K562 (cell line): ENCODE results near the gene PARD3B. TPM values are rescaled to one million over a fixed set of nuclear protein-coding genes. Genes with fewer than 3 reads are reported as not detected.

Experiments
- CXXC5 ChIP-seq: fragments of 250-450 bp; sonication (Bioruptor Pico); IDR thresholded peaks from 2 replicates; pipeline ENCODE4 v1.8.0; 2022; ENCODE audit warnings: inconsistent platforms, mild to moderate bottlenecking, moderate library complexity
- FOXJ3 ChIP-seq: sonication (generic); formaldehyde crosslinking; IDR thresholded peaks from 2 replicates; pipeline ENCODE4 v1.4.0; 2020; ENCODE audit warnings: mild to moderate bottlenecking, missing genetic modification reagents
- HDAC1 ChIP-seq, 2 experiments: fragments of 450-650 bp; IDR thresholded peaks; 2 replicates each; pipeline ENCODE4 v1.6.1; 2016 to 2017; ENCODE audit warnings: inconsistent platforms in 1 of 2, mild to moderate bottlenecking in 1 of 2, moderate library complexity in 1 of 2
- KLF16 ChIP-seq: IDR thresholded peaks from 2 replicates; pipeline ENCODE4 v1.6.1; 2016; ENCODE audit warnings: antibody characterized with exemption
- MAZ ChIP-seq, 2 experiments: fragments of 450-650 bp in 1 of 2; sonication (generic) in 1 of 2; formaldehyde crosslinking; IDR thresholded peaks in 1 of 2; conservative IDR thresholded peaks in 1 of 2; 2 replicates each; pipeline versions ENCODE4 v1.4.0 to v1.5.0; 2020; ENCODE audit warnings: mild to moderate bottlenecking in 1 of 2, missing genetic modification reagents in 1 of 2
- NCOA2 ChIP-seq, 2 experiments: fragments of 450-650 bp; IDR thresholded peaks; 2 replicates each; pipeline ENCODE4 v1.6.1; 2018; ENCODE audit warnings: mild to moderate bottlenecking in 2 of 2, moderate library complexity in 1 of 2; ENCODE audit not compliant: partially characterized antibody in 2 of 2
- RBBP5 ChIP-seq: fragments of 200-600 bp; sonication (generic); IDR thresholded peaks from 2 replicates; pipeline ENCODE4 v1.6.1; 2012; ENCODE audit warnings: borderline replicate concordance, mild to moderate bottlenecking, low read length, control low read depth, inconsistent platforms; ENCODE audit not compliant: insufficient read depth, poor library complexity, severe bottlenecking
- RBM22 ChIP-seq: fragments of 200-400 bp; formaldehyde crosslinking; IDR thresholded peaks from 2 replicates; pipeline ENCODE4 v1.6.1; 2018; ENCODE audit warnings: low read length, low read depth; ENCODE audit not compliant: poor library complexity, severe bottlenecking
- ZBTB1 ChIP-seq: sonication (generic); formaldehyde crosslinking; IDR thresholded peaks from 2 replicates; pipeline ENCODE4 v1.8.1; 2023; ENCODE audit warnings: missing genetic modification reagents, low read depth, mild to moderate bottlenecking, borderline replicate concordance
- ZNF121 ChIP-seq: sonication (generic); formaldehyde crosslinking; conservative IDR thresholded peaks from 2 replicates; pipeline ENCODE4 v1.8.0; 2022; ENCODE audit warnings: missing genetic modification reagents
- ZNF197 ChIP-seq: fragments of 200-800 bp; sonication (Bioruptor generic); IDR thresholded peaks from 2 replicates; pipeline ENCODE4 v1.6.1; 2016; ENCODE audit warnings: low read depth, missing genetic modification characterization, missing compliant biosample characterization
- ZNF717 ChIP-seq: fragments of 250-450 bp; sonication (Bioruptor Pico); IDR thresholded peaks from 2 replicates; pipeline ENCODE4 v1.5.0; 2021
- ZNF830 ChIP-seq: fragments of 250-450 bp; sonication (Bioruptor Pico); IDR thresholded peaks from 2 replicates; pipeline ENCODE4 v1.5.0; 2021; ENCODE audit warnings: mild to moderate bottlenecking
- polyA plus RNA-seq, 8 experiments: library from polyadenylated mRNA; depleted of rRNA in 4 of 8; stranded (reverse) in 5 of 8; unstranded in 3 of 8; fragments of >200 nt; fragmentation: Nextera tagmentation in 2 of 8; fragmentation: Illumina TruSeq in 1 of 8; extraction: Ambion mirVana in 2 of 8; extraction: Trizol in 1 of 8; gene quantifications; 2 replicates each; pipeline versions ENCODE4 v1.2.1 to v1.2.3, GENCODE V29; 2011 to 2014; ENCODE audit warnings: inconsistent platforms in 1 of 8, missing spikeins in 1 of 8
- total RNA-seq, 7 experiments: library from RNA; depleted of rRNA in 6 of 7; stranded (reverse); fragments of >200 nt in 6 of 7; fragmentation: Illumina TruSeq in 2 of 7; extraction: Trizol in 2 of 7; gene quantifications; 2 replicates each; pipeline versions ENCODE4 v1.2.1 to v1.2.3, GENCODE V29; 2011 to 2021; ENCODE audit warnings: low replicate concordance in 1 of 7
- TF ChIP-seq, protein P1 (sequence below): sonication (generic); formaldehyde crosslinking; IDR thresholded peaks from 2 replicates; pipeline ENCODE4 v1.8.0; 2023; ENCODE audit warnings: missing genetic modification reagents, mild to moderate bottlenecking, borderline replicate concordance
- TF ChIP-seq, protein P2 (sequence below): fragments of 450-650 bp; IDR thresholded peaks from 2 replicates; pipeline ENCODE4 v1.6.1; 2016; ENCODE audit warnings: low read depth

The PARD3B gene
- total and polyA plus RNA-seq, 9 of the 15 experiments (the other 6 are each of a cell fraction or from before 2014, with no cell fraction given), result 0.15 to 3.0 (median 1.1) TPM

DNA sequence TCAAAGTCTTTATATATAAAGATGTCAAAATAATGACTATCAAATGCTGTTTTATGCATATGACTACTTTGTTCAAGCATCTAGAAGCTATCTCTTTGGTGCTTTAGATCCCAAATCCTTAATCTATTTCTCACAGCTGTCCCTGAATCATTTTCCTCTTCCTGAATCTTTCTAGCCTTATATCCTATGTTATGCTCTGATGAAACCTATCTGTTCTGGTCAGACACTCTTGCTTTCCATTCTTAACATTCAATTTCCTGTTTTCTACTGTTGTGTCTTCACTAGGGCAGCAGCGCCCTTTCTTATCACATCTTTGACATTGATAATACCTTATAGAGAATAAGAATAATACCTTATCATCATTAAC lies 6.3 kb upstream of the PARD3B start (continued):
- TF ChIP-seq, protein P1, sequence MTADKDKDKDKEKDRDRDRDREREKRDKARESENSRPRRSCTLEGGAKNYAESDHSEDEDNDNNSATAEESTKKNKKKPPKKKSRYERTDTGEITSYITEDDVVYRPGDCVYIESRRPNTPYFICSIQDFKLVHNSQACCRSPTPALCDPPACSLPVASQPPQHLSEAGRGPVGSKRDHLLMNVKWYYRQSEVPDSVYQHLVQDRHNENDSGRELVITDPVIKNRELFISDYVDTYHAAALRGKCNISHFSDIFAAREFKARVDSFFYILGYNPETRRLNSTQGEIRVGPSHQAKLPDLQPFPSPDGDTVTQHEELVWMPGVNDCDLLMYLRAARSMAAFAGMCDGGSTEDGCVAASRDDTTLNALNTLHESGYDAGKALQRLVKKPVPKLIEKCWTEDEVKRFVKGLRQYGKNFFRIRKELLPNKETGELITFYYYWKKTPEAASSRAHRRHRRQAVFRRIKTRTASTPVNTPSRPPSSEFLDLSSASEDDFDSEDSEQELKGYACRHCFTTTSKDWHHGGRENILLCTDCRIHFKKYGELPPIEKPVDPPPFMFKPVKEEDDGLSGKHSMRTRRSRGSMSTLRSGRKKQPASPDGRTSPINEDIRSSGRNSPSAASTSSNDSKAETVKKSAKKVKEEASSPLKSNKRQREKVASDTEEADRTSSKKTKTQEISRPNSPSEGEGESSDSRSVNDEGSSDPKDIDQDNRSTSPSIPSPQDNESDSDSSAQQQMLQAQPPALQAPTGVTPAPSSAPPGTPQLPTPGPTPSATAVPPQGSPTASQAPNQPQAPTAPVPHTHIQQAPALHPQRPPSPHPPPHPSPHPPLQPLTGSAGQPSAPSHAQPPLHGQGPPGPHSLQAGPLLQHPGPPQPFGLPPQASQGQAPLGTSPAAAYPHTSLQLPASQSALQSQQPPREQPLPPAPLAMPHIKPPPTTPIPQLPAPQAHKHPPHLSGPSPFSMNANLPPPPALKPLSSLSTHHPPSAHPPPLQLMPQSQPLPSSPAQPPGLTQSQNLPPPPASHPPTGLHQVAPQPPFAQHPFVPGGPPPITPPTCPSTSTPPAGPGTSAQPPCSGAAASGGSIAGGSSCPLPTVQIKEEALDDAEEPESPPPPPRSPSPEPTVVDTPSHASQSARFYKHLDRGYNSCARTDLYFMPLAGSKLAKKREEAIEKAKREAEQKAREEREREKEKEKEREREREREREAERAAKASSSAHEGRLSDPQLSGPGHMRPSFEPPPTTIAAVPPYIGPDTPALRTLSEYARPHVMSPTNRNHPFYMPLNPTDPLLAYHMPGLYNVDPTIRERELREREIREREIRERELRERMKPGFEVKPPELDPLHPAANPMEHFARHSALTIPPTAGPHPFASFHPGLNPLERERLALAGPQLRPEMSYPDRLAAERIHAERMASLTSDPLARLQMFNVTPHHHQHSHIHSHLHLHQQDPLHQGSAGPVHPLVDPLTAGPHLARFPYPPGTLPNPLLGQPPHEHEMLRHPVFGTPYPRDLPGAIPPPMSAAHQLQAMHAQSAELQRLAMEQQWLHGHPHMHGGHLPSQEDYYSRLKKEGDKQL, result no peak
- TF ChIP-seq ZNF121 (CRISPR knock-in tag) (no peak), RBBP5 (no peak), ZNF830 (CRISPR knock-in tag) (no peak), ZNF197 (CRISPR knock-in tag) (no peak), KLF16 (peak; percentile 61), MAZ (CRISPR knock-in tag; conservative IDR thresholded peaks at IDR 0.05 in 1 of 2, IDR thresholded peaks at IDR 0.05 in 1 of 2) (no peak), RBM22 (no peak), HDAC1 (IDR thresholded peaks at IDR 0.05) (no peak), CXXC5 (CRISPR knock-in tag) (no peak), FOXJ3 (CRISPR knock-in tag) (no peak), ZBTB1 (CRISPR knock-in tag) (no peak), ZNF717 (no peak), NCOA2 (IDR thresholded peaks at IDR 0.05; ENCODE audit: partially characterized antibody in 2 of 2) (no peak)
- TF ChIP-seq, protein P2, sequence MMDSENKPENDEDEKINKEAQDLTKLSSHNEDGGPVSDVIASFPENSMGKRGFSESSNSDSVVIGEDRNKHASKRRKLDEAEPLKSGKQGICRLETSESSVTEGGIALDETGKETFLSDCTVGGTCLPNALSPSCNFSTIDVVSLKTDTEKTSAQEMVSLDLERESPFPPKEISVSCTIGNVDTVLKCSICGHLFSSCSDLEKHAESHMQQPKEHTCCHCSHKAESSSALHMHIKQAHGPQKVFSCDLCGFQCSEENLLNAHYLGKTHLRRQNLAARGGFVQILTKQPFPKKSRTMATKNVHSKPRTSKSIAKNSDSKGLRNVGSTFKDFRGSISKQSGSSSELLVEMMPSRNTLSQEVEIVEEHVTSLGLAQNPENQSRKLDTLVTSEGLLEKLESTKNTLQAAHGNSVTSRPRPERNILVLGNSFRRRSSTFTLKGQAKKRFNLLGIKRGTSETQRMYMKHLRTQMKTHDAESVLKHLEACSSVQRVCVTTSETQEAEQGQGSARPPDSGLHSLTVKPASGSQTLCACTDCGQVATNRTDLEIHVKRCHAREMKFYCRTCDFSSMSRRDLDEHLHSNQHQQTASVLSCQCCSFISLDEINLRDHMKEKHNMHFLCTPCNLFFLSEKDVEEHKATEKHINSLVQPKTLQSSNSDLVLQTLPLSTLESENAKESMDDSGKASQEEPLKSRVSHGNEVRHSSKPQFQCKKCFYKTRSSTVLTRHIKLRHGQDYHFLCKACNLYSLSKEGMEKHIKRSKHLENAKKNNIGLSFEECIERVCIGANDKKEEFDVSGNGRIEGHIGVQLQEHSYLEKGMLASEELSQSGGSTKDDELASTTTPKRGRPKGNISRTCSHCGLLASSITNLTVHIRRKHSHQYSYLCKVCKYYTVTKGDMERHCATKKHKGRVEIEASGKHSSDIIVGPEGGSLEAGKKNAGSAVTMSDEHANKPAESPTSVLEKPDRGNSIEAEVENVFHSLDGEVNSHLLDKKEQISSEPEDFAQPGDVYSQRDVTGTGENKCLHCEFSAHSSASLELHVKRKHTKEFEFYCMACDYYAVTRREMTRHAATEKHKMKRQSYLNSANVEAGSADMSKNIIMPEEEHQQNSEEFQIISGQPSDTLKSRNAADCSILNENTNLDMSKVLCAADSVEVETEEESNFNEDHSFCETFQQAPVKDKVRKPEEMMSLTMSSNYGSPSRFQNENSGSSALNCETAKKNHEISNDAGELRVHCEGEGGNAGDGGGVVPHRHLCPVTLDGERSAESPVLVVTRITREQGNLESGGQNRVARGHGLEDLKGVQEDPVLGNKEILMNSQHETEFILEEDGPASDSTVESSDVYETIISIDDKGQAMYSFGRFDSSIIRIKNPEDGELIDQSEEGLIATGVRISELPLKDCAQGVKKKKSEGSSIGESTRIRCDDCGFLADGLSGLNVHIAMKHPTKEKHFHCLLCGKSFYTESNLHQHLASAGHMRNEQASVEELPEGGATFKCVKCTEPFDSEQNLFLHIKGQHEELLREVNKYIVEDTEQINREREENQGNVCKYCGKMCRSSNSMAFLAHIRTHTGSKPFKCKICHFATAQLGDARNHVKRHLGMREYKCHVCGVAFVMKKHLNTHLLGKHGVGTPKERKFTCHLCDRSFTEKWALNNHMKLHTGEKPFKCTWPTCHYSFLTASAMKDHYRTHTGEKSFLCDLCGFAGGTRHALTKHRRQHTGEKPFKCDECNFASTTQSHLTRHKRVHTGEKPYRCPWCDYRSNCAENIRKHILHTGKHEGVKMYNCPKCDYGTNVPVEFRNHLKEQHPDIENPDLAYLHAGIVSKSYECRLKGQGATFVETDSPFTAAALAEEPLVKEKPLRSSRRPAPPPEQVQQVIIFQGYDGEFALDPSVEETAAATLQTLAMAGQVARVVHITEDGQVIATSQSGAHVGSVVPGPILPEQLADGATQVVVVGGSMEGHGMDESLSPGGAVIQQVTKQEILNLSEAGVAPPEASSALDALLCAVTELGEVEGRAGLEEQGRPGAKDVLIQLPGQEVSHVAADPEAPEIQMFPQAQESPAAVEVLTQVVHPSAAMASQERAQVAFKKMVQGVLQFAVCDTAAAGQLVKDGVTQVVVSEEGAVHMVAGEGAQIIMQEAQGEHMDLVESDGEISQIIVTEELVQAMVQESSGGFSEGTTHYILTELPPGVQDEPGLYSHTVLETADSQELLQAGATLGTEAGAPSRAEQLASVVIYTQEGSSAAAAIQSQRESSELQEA, result no peak
